Adrenal gland (tissue), 5 donors: ENCODE data around the gene SOAT2.
A peak's percentile ranks its signal among the peaks of the same experiment; 100 is the strongest.

Source experiments
- POLR2A ChIP-seq, 2 donors: fragments of 450-650 bp; IDR thresholded peaks; one replicate each; pipeline ENCODE4 v1.6.1; 2017; ENCODE audit warnings: antibody characterized with exemption in 2 of 2, mild to moderate bottlenecking in 2 of 2, moderate library complexity in 1 of 2
- TF ChIP-seq, protein P1 (sequence below), 6 experiments: fragments of 450-650 bp in 4 of 6; fragments of 200-600 bp in 2 of 6; sonication (generic) in 1 of 6; IDR thresholded peaks; 1 replicate in 5 of 6; 2 replicates in 1 of 6; pipeline versions ENCODE4 v1.5.1 to v1.8.0; 2016 to 2021; ENCODE audit warnings: antibody characterized with exemption in 6 of 6, mild to moderate bottlenecking in 2 of 6, moderate library complexity in 1 of 6
- donor health status: DM: no; HTN: no; CAD: no.

DNA sequence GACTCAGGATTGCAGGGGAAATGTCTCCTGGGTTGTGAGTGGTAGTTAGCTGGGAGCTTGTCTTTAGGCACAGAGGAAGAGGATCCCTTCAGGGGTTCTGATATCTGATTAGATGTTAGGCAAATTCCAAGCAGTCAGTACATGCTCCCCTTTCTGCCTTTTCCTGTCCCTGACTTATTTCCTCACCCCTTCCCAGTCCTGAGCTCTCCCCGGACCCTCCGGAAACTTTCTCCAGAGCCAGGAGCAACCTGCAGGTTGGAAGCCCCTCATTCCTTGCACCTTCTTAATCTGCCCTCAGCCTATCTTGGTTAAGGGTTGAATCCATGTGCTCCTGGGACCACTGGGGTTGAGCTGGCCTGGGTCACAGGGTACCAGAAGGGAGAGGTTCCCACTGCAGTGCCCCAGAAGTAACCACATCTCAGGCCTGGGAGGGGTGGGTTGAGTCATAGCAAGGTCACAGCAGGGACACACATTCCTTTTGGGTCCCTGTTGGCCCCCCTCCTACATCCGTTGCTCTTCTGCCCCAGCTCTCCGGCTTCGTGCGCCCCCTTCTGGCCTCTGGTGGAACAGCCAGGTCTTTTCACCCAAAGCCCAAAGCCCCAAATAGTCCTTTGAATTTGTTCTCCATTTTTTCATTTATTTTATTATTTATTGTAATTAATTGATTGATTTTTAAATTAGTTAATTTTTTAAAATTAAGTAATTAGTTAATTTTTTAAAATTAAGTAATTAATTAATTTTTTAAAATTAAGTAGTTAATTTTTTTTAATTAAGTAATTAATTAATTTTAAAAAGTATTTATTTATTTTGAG, 4.0 kb upstream of the SOAT2 start:
- no peak for TF ChIP-seq POLR2A (IDR thresholded peaks at IDR 0.05)
- TF ChIP-seq, protein P1, sequence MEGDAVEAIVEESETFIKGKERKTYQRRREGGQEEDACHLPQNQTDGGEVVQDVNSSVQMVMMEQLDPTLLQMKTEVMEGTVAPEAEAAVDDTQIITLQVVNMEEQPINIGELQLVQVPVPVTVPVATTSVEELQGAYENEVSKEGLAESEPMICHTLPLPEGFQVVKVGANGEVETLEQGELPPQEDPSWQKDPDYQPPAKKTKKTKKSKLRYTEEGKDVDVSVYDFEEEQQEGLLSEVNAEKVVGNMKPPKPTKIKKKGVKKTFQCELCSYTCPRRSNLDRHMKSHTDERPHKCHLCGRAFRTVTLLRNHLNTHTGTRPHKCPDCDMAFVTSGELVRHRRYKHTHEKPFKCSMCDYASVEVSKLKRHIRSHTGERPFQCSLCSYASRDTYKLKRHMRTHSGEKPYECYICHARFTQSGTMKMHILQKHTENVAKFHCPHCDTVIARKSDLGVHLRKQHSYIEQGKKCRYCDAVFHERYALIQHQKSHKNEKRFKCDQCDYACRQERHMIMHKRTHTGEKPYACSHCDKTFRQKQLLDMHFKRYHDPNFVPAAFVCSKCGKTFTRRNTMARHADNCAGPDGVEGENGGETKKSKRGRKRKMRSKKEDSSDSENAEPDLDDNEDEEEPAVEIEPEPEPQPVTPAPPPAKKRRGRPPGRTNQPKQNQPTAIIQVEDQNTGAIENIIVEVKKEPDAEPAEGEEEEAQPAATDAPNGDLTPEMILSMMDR (IDR thresholded peaks at IDR 0.05) = peak; percentile 93 to 99 (median 98)
